Left lung (tissue), 10 donors: ENCODE data around the gene PAX3. TPM values are rescaled to one million over a fixed set of nuclear protein-coding genes. Genes with fewer than 3 reads are reported as not detected.

ENCODE experiments used
- ATAC-seq: fragments of 200-7000 bp; cut with Tn5 transposase; one replicate; pipeline ENCODE4 v1.9.1; 2020; ENCODE audit warnings: moderate library complexity
- DNase-seq, 4 donors: peaks; one replicate each; pipeline ENCODE4 v3.0.0-alpha.2; 2013 to 2020
- H3K27ac ChIP-seq, 2 donors: fragments of 200-600 bp; sonication (generic) in 1 of 2; one replicate each; pipeline versions ENCODE4 v1.5.0 to v1.8.0; 2020 to 2021
- H3K27me3 ChIP-seq, 2 donors: fragments of 200-600 bp; sonication (generic) in 1 of 2; one replicate each; pipeline versions ENCODE4 v1.5.0 to v1.8.0; 2020 to 2021
- H3K36me3 ChIP-seq, 2 donors: fragments of 200-600 bp; sonication (generic) in 1 of 2; one replicate each; pipeline versions ENCODE4 v1.5.0 to v1.8.0; 2020 to 2021
- H3K4me1 ChIP-seq, 2 donors: fragments of 200-600 bp; one replicate each; pipeline ENCODE4 v1.8.0; 2021
- H3K4me3 ChIP-seq, 2 donors: fragments of 200-600 bp; sonication (generic) in 1 of 2; one replicate each; pipeline versions ENCODE4 v1.5.0 to v1.8.0; 2020 to 2021; ENCODE audit warnings: mild to moderate bottlenecking in 1 of 2
- H3K9me3 ChIP-seq, 2 donors: fragments of 200-600 bp; sonication (generic) in 1 of 2; one replicate each; pipeline versions ENCODE4 v1.5.0 to v1.8.0; 2020 to 2021
- intact Hi-C, 2 donors: fragments of 100-400 bp; cut with DNase I; formaldehyde crosslinking; loops; one replicate each; pipeline versions ENCODE4 v1.11.2 to v1.14.2; 2022
- polyA plus RNA-seq, 6 donors: library from polyadenylated mRNA; unstranded; fragments of 120-200 nt; gene quantifications; one replicate each; pipeline ENCODE4 v1.2.1, GENCODE V29; 2013; ENCODE audit not compliant: insufficient read length in 6 of 6
- total RNA-seq, 2 donors: library from RNA; stranded (reverse); fragmentation: NEBNext Ultra II Directional; extraction: Animal tissue kit (Norgen Biotek cat#: 25700); gene quantifications; one replicate each; pipeline ENCODE4 v1.2.1, GENCODE V29; 2021
- TF ChIP-seq, protein P1 (sequence below), 2 donors: fragments of 200-600 bp; sonication (generic) in 1 of 2; IDR thresholded peaks; one replicate each; pipeline versions ENCODE4 v1.5.0 to v1.8.0; 2021; ENCODE audit warnings: antibody characterized with exemption in 2 of 2
- donor health status: DM: no; HTN: yes; CAD: no.
- donor health status: DM: no; HTN: no; CAD: no.

PAX3 gene
- total and polyA plus RNA-seq, 8 donors: 0.13 to 0.20 (median 0.14) TPM; not detected in 5

DNA sequence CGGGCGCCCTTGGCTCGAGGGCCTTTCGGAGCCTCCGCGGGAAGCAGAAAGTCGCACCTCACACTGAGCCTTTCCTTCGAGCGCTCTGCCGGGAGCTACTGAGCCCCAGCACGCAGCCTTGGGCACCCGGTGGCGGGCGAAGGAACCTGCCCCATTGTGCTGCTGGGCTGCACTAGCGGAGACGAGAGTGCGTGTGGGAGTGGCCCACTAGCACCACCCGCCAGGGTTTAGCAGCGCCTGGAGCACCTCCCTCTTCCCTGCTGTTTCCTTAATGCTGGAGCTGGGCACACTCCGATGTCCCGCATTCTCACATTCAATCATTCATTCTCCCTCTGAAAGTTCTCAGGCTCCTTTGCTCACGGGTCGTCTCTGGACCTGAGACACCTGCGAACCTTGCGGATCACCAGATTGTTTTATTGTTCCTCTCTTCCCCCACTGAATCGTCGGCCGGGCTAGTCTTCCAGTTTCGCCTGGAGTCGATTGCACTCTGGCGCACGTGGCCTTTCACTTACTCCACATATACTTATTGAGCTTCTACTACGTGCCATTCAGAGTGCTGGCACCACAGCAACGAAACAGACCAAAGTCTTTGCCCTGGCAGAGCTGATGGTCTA is 8.5 kb upstream of the PAX3 start:
- H3K9me3 ChIP-seq: no peaks in the 10 kb centered on the region
- ATAC-seq: peak; percentile 68
- no peak overlapping the region for H3K27ac ChIP-seq
- TF ChIP-seq, protein P1, sequence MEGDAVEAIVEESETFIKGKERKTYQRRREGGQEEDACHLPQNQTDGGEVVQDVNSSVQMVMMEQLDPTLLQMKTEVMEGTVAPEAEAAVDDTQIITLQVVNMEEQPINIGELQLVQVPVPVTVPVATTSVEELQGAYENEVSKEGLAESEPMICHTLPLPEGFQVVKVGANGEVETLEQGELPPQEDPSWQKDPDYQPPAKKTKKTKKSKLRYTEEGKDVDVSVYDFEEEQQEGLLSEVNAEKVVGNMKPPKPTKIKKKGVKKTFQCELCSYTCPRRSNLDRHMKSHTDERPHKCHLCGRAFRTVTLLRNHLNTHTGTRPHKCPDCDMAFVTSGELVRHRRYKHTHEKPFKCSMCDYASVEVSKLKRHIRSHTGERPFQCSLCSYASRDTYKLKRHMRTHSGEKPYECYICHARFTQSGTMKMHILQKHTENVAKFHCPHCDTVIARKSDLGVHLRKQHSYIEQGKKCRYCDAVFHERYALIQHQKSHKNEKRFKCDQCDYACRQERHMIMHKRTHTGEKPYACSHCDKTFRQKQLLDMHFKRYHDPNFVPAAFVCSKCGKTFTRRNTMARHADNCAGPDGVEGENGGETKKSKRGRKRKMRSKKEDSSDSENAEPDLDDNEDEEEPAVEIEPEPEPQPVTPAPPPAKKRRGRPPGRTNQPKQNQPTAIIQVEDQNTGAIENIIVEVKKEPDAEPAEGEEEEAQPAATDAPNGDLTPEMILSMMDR (IDR thresholded peaks at IDR 0.05): no peak
- peaks cover 100% of the 10 kb centered on the region in 2 donors for H3K27me3 ChIP-seq
- peaks cover 13 to 34% of the 10 kb centered on the region in 2 donors for H3K4me1 ChIP-seq
- intact Hi-C loops: no loop called here
- H3K4me3 ChIP-seq: no peak overlapping the region
- DNase-seq: peak in 1 of 4 donors; percentile 78
- H3K36me3 ChIP-seq: no peaks in the 10 kb centered on the region

DNA sequence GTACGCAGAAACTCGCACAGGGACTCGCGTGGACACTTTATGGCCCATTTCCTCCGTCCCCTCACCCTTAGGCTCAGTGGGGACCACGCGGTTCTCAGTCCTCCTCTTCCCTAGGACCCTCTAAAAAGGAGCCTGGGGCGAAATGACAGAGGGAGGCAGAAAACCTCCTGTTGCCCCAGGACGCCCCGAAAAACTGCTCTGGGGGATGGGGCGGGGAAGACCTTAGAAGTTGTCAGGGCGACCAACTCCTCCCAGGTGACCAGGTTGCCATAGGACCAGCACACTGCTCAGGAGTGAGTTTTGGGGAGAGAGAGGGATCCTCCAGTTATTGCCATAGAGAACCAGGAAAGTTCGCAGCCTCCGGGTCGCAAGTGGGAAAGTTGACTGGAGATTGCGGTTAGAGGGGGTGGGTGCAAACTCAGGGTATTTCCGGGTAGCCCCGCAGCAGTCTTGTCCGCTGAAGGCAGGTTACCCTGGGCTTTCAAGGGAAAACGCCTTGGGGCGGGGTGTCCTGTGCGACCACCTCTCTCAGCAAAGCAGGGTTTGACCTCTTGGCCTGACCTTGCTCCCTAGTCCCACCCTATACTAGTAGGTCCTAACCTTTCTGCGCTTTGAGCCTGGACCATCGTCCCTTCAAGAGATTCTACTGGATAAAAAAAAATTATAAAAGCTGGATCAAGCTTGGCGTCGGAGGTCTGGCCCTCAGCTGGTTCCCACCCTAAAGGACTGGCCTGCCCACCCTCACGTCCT is 7.8 kb upstream of the PAX3 start:
- Histone ChIP-seq H3K27ac (no peak overlapping the region), H3K9me3 (no peaks in the 10 kb centered on the region), H3K36me3 (no peaks in the 10 kb centered on the region), H3K4me1 (peaks cover 13 to 34% of the 10 kb centered on the region in 2 donors), H3K27me3 (peaks cover 100% of the 10 kb centered on the region in 2 donors), H3K4me3 (peak overlapping the region; percentile 27 to 51)
- TF ChIP-seq, protein P1 (IDR thresholded peaks at IDR 0.05): no peak
- intact Hi-C loops: no loop called here
- DNase-seq: peak in 1 of 4 donors; percentile 20
- no peak for ATAC-seq

DNA sequence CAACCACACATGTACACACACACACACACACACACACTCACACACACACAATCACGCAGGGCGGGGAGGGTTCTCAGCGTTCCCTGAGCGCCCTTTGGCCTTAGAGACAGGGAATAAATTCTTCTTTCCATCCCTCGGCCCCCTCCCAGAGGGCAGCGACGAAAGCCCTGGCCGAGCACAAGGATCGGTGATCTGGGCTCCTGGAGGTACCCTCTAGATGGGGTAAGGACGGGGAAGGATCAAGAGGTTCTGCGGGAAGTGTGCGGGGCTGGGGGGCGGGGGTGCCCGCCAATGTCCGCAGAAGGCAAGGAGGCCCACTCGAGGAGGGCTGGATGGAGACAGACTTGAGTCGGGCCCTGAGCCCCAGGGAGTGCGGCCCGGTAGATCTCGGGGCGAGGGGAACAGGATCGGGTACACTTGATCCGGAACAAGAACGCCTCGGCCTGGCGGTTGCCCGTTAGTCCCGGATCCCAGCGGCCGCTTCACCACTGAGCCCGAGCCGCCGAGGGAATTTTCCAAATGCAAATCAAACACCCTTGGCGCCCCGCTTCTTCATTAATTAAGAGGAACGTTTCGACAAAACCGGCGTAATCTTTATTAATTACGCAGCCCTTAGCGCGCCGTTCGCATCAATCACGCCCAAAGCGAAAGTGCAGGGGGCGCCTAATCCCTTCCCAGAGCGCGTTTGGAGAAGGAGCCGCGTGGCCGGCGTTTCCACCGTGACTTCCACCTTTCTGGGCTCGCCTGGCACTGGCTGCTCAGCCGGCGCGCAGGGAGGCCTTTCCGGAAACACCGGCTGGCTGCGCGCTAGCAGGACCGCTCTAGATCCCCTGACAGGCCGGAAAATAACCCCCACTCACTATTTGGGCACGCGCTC is 7.0 kb upstream of the PAX3 start:
- DNase-seq (peak in 1 of 4 donors; percentile 85), ATAC-seq (peak; percentile 44)
- no peaks in the 10 kb centered on the region for H3K9me3 ChIP-seq
- TF ChIP-seq, protein P1 (IDR thresholded peaks at IDR 0.05): no peak
- H3K4me1 ChIP-seq: peaks cover 13 to 34% of the 10 kb centered on the region in 2 donors
- H3K4me3 ChIP-seq: peak overlapping the region; percentile 27 to 51
- intact Hi-C loops: no loop called here
- H3K27ac ChIP-seq: no peak overlapping the region
- H3K27me3 ChIP-seq: peaks cover 100% of the 10 kb centered on the region in 2 donors
- H3K36me3 ChIP-seq: no peaks in the 10 kb centered on the region

DNA sequence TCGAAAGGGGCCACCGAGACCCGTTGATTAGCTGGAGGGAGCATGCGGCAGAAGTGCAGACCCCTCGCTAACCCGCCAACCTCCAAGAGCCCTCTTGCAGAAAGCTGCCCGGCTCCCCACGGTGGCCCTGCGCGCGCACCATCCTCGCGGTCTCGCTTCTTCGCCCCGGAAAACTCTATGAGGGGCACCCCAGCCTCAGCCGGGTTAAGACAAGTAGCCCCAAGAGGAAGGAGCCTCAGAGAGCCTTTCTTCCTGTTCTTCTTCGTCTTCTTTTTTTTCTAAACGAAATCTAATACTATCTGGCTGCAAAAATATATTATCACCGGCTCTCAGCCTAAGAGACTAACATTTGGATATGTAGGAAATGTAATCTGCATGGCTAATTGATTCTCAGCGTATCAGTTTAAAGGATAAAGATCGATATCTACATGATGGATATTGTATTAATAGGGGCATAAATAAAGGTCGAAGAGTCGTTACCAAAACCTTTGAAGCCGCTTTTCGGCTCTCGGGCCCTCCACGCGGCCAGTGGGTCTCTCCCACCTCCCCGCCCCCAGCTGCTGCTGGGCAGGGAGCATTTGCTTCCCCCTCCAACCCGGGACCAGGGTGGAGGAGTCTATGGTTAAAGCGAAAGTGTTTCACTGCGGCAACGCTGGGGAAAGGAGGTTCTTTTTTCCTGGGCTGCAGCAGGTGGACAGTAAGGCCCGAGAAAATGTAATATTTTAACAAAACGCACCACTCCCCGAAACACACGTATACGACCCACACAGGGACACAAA is 6.1 kb upstream of the PAX3 start:
- peaks cover 100% of the 10 kb centered on the region in 2 donors for H3K27me3 ChIP-seq
- intact Hi-C loops: no loop called here

More for the DNA sequence above, 6.1 kb upstream of the PAX3 start:
- Histone ChIP-seq H3K9me3 (no peaks in the 10 kb centered on the region), H3K36me3 (no peaks in the 10 kb centered on the region), H3K4me3 (peak overlapping the region in 1 of 2 donors; percentile 51), H3K27ac (peak overlapping the region in 1 of 2 donors; percentile 55), H3K4me1 (peaks cover 13 to 34% of the 10 kb centered on the region in 2 donors)
- ATAC-seq (peak; percentile 30), DNase-seq (peak in 1 of 4 donors; percentile 82)
- TF ChIP-seq, protein P1 (IDR thresholded peaks at IDR 0.05): no peak
